Activated naive CD4-positive, alpha-beta T cell treated with Interleukin-2 at 50 U/mL for 16 hours (primary cell): ENCODE measurements around the gene SLC34A1.
"Not testable (repeated sequence)": the region's sequence is repeated elsewhere in the genome, so short reads cannot be mapped to it uniquely, and the experiment has no call there.

Source experiments
- DNase-seq: peaks from one replicate; pipeline ENCODE4 v3.0.0-alpha.2; 2020

The SLC34A1 gene

DNA sequence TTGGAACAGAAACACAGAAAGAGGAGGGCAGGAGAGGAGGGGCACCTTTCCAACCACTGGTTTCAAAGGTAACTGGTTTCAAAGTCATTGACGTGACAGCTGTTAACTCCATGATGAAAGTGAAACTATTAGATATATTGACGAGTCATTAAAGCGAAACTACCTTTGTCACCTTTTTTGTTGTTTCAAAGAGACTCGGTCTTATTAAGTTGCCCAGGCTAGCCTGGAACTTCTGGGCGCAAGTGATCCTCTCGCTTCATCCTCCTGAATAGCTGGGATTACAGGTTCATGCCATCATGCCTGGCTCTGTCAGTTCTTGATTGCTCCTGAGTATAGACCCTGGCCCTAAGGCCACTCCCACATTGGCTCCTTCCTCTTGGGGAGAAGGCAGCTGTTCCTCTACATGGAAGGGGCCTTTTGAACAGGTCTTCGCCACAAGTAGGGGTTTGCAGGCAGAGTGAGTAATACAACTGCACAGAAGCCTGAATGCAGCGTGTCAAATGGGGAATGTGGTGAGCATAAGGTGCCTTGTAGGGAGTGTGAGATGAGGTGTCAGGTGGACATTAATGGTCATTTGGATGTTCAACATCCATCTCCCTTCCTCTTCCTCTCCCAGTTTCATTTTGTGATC lies 28.5 kb downstream of the SLC34A1 start:
- peak; percentile 29 for DNase-seq

DNA sequence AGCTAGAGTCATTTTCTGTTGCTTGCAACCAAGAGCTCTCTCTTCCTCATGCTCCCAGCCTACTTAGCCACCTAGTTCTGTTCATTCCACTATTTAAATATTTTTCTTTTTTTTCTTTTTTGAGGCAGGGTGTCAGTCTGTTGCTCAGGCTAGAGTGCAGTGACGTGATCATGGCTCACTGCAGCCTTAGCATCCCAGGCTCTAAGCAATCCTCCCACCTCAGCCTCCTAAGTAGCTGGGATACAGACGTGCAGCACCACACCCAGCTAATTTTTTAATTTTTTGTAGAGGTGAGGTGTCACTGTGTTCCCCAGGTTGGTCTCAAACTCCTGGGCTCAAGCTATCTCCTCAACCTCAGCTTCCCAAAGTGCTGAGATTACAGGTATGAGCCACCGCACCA lies 30.2 kb downstream of the SLC34A1 start:
- DNase-seq: no peak

DNA sequence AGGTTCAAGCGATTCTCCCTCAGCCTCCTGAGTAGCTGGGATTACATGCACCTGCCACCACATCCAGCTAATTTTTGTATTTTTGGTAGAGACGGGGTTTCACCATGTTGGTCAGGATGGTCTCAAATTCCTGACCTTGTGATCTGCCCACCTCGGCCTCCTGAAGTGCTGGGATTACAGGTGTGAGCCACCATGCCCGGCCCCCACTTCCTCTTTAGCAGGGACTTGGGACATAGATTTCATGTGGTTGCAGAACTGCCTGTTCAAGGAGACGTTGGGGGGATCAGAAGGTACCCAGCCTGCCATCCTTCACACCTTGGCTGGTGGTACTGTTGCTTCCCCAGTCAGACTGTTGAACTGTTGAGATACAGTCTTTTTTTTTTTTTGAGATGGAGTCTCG lies 32.8 kb downstream of the SLC34A1 start:
- DNase-seq: not testable (repeated sequence)

- DNase-seq: no peak
These were observed 34.8 kb downstream of the SLC34A1 start for GRCh38 chr5:177419046-177419445.

- not testable (repeated sequence) for DNase-seq
These were observed 36.2 kb downstream of the SLC34A1 start for GRCh38 chr5:177420472-177420871.

- DNase-seq: no peak
These were observed 37.0 kb downstream of the SLC34A1 start for GRCh38 chr5:177421062-177421798.

- DNase-seq: no peak
These were observed 39.4 kb downstream of the SLC34A1 start for GRCh38 chr5:177423671-177424070.

- DNase-seq: no peak
These were observed 41.1 kb downstream of the SLC34A1 start for GRCh38 chr5:177425196-177425800.

DNA sequence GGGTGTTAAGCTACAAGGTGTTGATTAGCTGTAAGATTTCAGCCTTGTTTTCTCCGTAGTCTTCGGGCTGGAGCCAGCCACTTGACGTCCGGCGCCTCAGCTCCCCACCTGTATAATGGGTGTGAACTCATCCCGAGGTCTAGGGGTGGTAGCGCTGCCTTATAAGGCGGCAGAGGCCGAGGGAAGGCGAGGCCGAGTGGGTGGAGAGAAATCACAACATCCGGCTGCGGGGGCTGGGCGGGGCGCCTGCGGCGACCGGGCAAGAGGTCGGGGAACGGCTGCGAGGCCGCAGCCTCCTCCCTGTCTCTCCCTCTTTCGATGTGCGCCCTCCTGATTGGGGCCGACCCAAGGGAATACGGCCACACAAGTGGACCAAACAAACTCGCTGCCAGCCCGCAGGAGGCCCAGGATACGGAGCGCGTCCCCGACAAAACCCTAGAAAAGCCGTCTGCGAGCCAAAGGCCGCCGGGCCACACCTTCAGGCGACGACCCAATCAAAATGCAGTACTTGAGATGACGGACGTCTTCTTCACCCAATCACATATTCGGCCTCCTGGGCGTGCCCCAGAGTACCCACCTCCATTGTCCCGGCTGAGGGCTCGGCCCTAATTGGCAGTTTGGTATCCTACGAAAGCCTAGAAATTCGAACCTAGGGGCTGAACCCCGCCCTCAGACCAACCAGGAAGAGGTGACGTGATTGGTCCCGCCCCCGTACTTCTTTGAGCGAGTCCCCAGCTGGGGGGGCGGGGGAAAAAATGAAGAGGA lies 41.7 kb downstream of the SLC34A1 start:
- DNase-seq: peak; percentile 99

DNA sequence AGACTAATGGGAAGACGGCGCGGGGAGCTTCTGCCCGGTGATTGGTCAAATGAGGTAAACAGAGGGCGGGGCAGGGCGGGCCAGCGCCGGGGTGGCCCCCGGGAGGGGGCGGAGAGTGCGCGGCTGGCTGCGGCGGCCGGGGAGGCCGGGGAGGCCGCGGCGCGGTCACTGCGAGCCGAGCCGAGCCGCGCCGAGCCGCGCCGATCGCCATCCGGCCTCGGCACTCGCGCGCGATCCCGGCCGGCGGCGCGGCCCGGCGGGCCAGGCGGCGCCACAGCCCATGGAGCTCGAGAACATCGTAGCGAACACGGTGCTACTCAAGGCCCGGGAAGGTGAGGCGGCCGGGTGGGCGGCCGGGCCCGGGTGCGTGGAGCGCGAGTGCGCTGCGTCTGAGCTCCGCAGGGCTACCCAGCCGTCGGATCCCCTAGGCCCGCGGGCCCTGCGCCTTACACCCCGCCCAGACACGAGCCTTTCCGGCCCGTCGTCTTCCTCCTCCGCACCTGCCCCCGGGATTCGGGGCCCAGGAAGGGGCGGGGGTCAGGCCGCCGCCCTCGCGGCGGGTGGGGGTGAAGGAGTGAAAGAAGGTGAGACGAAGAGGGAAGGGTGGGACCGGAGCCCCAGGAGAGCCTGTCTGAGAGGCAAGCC lies 42.5 kb downstream of the SLC34A1 start, which contains the start of gene GRK6:
GRK6 (plus strand) TSS at position 111 of the 645 bp plus-strand sequence; CDS start at position 281, 170 bp downstream.
- DNase-seq: peak; percentile 74

- DNase-seq: no peak
These were observed 43.1 kb downstream of the SLC34A1 start for GRCh38 chr5:177427211-177427822.

DNA sequence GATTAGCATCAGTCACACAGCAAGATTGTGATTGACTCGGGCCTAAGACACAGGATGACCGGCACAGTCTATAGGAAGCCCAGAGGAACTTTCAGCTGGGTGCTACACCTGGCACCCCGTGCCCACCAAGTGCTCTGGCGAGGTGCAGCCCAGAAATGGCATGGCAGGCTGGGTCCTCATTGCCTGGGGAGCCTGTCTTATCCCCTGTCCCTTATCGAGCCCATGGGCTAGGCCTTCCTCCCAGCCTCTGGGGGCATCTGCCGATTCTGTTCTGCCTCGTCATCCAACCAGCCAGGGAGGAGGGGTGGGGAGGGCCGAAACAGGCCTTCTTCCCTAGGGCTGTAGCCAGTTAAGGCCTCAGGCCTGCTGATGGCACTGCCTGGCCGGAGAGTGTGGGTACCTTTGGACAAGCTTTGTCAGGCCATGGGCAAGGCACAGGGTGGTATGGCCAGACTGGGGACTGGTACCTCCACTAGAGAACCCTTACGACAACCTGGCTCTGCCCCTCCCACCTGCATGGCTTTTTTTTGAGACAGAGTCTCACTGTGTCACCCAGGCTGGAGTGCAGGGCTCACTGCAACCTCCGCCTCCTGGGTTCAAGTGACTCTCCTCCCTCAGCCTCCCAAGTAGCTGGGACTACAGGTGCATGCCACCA lies 43.8 kb downstream of the SLC34A1 start:
- peak; percentile 48 for DNase-seq

GRCh38 chr5:177428574-177429217 lies 44.5 kb downstream of the SLC34A1 start:
- no peak for DNase-seq

DNA sequence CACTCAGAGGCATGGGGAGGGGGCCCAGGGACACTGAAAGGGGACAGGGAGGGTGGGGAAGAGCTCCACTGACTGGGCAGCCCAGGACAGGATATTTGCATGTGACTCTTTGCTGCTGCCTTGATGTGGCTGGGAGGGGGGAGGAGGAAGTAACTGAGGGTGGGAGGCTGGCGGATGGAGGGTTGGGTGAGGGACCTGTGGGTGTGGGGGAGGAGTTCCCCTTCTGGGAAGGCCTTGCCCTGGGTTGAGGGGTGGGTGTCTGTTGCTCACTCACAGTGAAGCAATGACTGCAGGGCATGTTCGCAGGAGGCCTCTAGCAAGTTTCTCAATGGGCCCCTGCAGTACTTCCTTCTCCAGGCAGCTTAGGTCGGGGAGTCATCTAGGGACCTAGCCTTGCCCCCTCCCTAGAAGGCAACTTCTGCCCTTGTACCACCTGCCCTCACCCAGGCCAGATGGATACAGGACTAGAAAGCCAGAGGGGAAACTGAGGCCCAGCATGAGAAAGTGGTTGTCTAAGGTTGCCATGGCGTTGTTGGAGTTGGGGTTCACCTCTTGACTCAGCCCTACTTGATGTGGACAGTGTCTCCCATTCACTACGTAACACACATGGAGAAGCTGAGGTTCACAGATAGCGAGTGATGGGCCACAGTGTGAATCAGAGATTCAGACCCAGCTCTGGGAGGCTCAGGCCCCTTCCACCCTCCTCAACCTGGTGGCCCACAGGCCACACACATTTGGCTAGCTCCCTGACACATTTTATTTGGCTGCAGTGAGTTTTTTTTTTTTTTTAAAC lies 45.2 kb downstream of the SLC34A1 start:
- peak; percentile 90 for DNase-seq

DNA sequence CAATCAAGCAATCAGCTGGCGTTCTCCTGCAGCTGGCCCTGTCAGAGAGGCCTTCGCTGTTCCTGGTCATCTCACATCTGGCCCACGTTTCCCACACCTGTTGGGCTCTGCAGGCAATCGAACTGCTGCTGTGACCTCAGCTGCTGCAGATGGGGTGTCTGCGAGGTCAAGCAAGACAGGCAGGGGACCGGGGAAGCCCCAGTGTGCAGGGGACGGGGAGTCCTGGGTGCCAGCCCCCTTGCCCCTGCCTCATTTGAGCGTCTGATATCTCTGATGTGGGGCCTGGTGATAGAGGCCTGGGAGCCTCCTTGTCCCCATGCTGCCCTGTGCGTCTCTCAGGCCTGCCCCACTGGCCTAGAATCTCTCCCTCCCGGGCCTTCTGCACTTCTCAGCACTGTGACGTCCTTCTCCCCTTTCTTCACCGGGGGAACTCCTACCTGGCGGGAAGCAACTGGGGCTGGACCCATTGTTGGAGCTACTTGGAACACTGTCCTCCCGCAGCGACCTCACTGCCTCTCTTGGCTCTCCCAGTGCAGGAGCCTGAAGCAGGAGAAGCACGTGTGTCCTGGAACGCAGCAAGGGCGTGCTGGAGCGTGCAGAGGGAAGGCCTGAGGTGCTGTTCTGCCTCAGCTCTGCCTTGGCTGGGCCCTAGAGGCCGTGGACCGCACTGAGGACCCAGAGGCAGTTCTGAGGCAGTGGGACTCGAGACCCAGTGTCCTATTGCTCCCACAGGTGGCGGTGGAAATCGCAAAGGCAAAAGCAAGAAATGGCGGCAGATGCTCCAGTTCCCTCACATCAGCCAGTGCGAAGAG lies 46.1 kb downstream of the SLC34A1 start:
- no peak for DNase-seq

- DNase-seq: no peak
These were observed 46.7 kb downstream of the SLC34A1 start for GRCh38 chr5:177430972-177431316.

GRCh38 chr5:177431317-177432142 lies 47.3 kb downstream of the SLC34A1 start:
- DNase-seq: peak; percentile 80

GRCh38 chr5:177432143-177432838 lies 48.1 kb downstream of the SLC34A1 start:
- DNase-seq: peak; percentile 67
